GM12878 (cell line): Measurements from ENCODE around the gene CPVL. TPM values are rescaled to one million over a fixed set of nuclear protein-coding genes. Genes with fewer than 3 reads are reported as not detected.

Experiments used
- ATAC-seq: fragments of 200-7000 bp; cut with Tn5 transposase; 3 replicates; pipeline ENCODE4 v1.9.1; 2020; ENCODE audit warnings: mild to moderate bottlenecking, moderate library complexity
- BruUV-seq: library from RNA; stranded (reverse); fragments of 400-500 nt; replicated peaks from 2 replicates; lab custom pipeline; 2021; lab: Mats Ljungman, UMichigan
- CTCF ChIA-PET: fragments of 300-600 bp; sonication (Branson Sonifier 250); formaldehyde crosslinking; extraction: SDS; loops from one replicate; lab custom pipeline; 2021; ENCODE audit warnings: inconsistent platforms; lab: Yijun Ruan, JAX
- POLR2A ChIA-PET: fragments of 350-600 bp; formaldehyde crosslinking; extraction: SDS; loops from one replicate; lab custom pipeline; 2021; ENCODE audit warnings: inconsistent platforms; lab: Charles Lee
- RAD21 ChIA-PET: fragments of 300-600 bp; sonication (Branson Sonifier 250); formaldehyde crosslinking; loops from one replicate; lab custom pipeline; 2023; ENCODE audit warnings: antibody characterized with exemption; ENCODE audit not compliant: unreplicated experiment; lab: Charles Lee
- SMC1A ChIA-PET: fragments of 300-600 bp; sonication (Branson Sonifier 250); formaldehyde crosslinking; loops from one replicate; lab custom pipeline; 2023; ENCODE audit not compliant: unreplicated experiment, uncharacterized antibody; lab: Charles Lee
- DNase-seq: peaks from one replicate; pipeline ENCODE4 v3.0.0-alpha.2; 2011; ENCODE audit warnings: low read depth, low spot score
- FAIRE-seq: peaks from 3 replicates; lab custom pipeline; 2011; peaks lifted over from hg19 to GRCh38; lab: Jason Lieb, UNC
- H2AFZ ChIP-seq: 2 replicates; pipeline ENCODE4 v1.6.0; 2011; ENCODE audit warnings: low read depth, low read length, control low read depth; ENCODE audit not compliant: control insufficient read depth
- H3K27ac ChIP-seq: 2 replicates; pipeline ENCODE4 v1.5.1; 2011; ENCODE audit warnings: control low read depth; ENCODE audit not compliant: control insufficient read depth, insufficient read depth
- H3K27me3 ChIP-seq, 2 experiments: replicated peaks in 1 of 2; 2 replicates each; pipeline versions ENCODE4 v1.6.0 to v1.6.1; 2011; ENCODE audit warnings: low read length in 1 of 2; ENCODE audit not compliant: control insufficient read depth in 2 of 2, insufficient read depth in 2 of 2
- H3K36me3 ChIP-seq, 2 experiments: 2 replicates each; pipeline ENCODE4 v1.5.1; 2011; ENCODE audit warnings: low read length in 1 of 2; ENCODE audit not compliant: control insufficient read depth in 2 of 2, insufficient read depth in 2 of 2
- H3K4me1 ChIP-seq: 2 replicates; pipeline ENCODE4 v1.6.1; 2011; ENCODE audit warnings: mild to moderate bottlenecking, low read length, moderate library complexity, mixed read lengths; ENCODE audit not compliant: control insufficient read depth, insufficient read depth
- H3K4me2 ChIP-seq: 2 replicates; pipeline ENCODE4 v1.6.0; 2011; ENCODE audit warnings: control low read depth; ENCODE audit not compliant: control insufficient read depth, insufficient read depth
- H3K4me3 ChIP-seq: fragments of 200-600 bp; sonication (generic); 2 replicates; pipeline ENCODE4 v1.5.1; 2016
- H3K79me2 ChIP-seq: 2 replicates; pipeline ENCODE4 v1.6.0; 2011; ENCODE audit warnings: low read length; ENCODE audit not compliant: control insufficient read depth, insufficient read depth
- H3K9ac ChIP-seq: 2 replicates; pipeline ENCODE4 v1.8.0; 2011; ENCODE audit warnings: low read length, control low read depth, mixed read lengths; ENCODE audit not compliant: control insufficient read depth, insufficient read depth
- H3K9me3 ChIP-seq: replicated peaks from 3 replicates; pipeline ENCODE4 v1.5.1; 2011; ENCODE audit warnings: mild to moderate bottlenecking, low read length; ENCODE audit not compliant: control insufficient read depth, insufficient read depth
- H4K20me1 ChIP-seq: 2 replicates; pipeline ENCODE4 v1.6.0; 2011; ENCODE audit not compliant: control insufficient read depth, insufficient read depth
- BCL11A ChIP-seq: IDR thresholded peaks from 2 replicates; pipeline ENCODE4 v1.6.1; 2011; ENCODE audit warnings: low read depth, low read length
- E2F8 ChIP-seq: fragments of 450-650 bp; IDR thresholded peaks from 2 replicates; pipeline ENCODE4 v1.6.1; 2018; ENCODE audit warnings: mild to moderate bottlenecking, low read depth, moderate library complexity; ENCODE audit not compliant: partially characterized antibody
- SMAD5 ChIP-seq: IDR thresholded peaks from 2 replicates; pipeline ENCODE4 v1.6.1; 2016; ENCODE audit warnings: antibody characterized with exemption, low read depth
- SUZ12 ChIP-seq: fragments of 200-600 bp; sonication (generic); IDR thresholded peaks from one replicate; pipeline ENCODE4 v1.6.1; 2018; ENCODE audit warnings: antibody characterized with exemption, mild to moderate bottlenecking; ENCODE audit not compliant: unreplicated experiment
- WGBS: methylation state at CpG from one replicate; pipeline ENCODE4 v1.1.6; 2016; ENCODE audit warnings: low lambda C conversion rate; ENCODE audit not compliant: insufficient replicate concordance, insufficient coverage; ENCODE audit errors: missing lambda C conversion rate; 5-methylcytosine and 5-hydroxymethylcytosine counted together
- in situ Hi-C: fragments of 300-500 bp; cut with MboI; formaldehyde crosslinking; loops from 9 replicates; pipeline ENCODE4 v1.14.3; 2018; ENCODE audit warnings: mixed read lengths
- intact Hi-C: fragments of 100-400 bp; cut with micrococcal nuclease; formaldehyde crosslinking; loops from one replicate; pipeline ENCODE4 v1.14.2; 2022; ENCODE audit not compliant: unreplicated experiment
- polyA plus RNA-seq, 11 experiments: library from polyadenylated mRNA; depleted of rRNA in 4 of 11; unstranded in 6 of 11; stranded (reverse) in 5 of 11; fragments of >200 nt; fragmentation: Nextera tagmentation in 4 of 11; fragmentation: Illumina TruSeq in 1 of 11; extraction: Ambion mirVana in 4 of 11; extraction: Trizol in 1 of 11; gene quantifications; 1 replicate in 1 of 11; 2 replicates in 10 of 11; pipeline versions ENCODE4 v1.2.1 to v1.2.3, GENCODE V29; 2011 to 2016; ENCODE audit warnings: inconsistent platforms in 2 of 11, missing spikeins in 2 of 11, low read depth in 1 of 11
- total RNA-seq, 4 experiments: library from RNA; depleted of rRNA in 3 of 4; stranded (reverse); fragments of >200 nt in 3 of 4; fragmentation: Illumina TruSeq in 1 of 4; extraction: Trizol in 1 of 4; gene quantifications; 2 replicates each; pipeline versions ENCODE4 v1.2.1 to v1.2.3, GENCODE V29; 2013 to 2021

The CPVL gene
- total and polyA plus RNA-seq, 10 of the 15 experiments (the other 5 are each of a cell fraction or from before 2014, with no cell fraction given): 0.59 TPM; not detected in 9

GRCh38 chr7:29075606-29076005 is 70.7 kb downstream of the CPVL start:
- intact Hi-C loops: no loop called here
- ATAC-seq (no peak), DNase-seq (no peak), FAIRE-seq (no peak)
- no peak for TF ChIP-seq BCL11A
- no peak for TF ChIP-seq SMAD5
- TF ChIP-seq E2F8: no peak
- TF ChIP-seq SUZ12: no peak
- Histone ChIP-seq H3K4me1 (no peaks in the 10 kb centered on the region), H3K4me2 (no peak overlapping the region), H3K27ac (no peak overlapping the region), H3K79me2 (no peaks in the 10 kb centered on the region), H3K9me3 (no peaks in the 10 kb centered on the region), H3K9ac (no peak overlapping the region), H3K4me3 (no peak overlapping the region), H4K20me1 (no peaks in the 10 kb centered on the region), H3K27me3 (peaks cover 0 to 1% of the 10 kb centered on the region in 2 experiments; a peak in 1 of 4 replicates), H3K36me3 (no peaks in the 10 kb centered on the region), H2AFZ (no peak overlapping the region)
- RAD21 ChIA-PET: no interaction called here
- in situ Hi-C loops: no loop called here
- SMC1A ChIA-PET: interaction anchor here (1.0 kb wide), 2 partner anchors 13 to 15 kb away, joined by 3 to 5 read pairs; no protein-coding TSS in a partner anchor
- POLR2A ChIA-PET: no interaction called here
- 0% methylated on average over 1 of the region's 1 CpG for WGBS
- CTCF ChIA-PET: interaction anchor here (1.0 kb wide), 1 partner anchor 15 kb away, joined by 3 read pairs; no protein-coding TSS in a partner anchor
- no TSS peak for BruUV-seq
